GM21717 (cell line): ENCODE data around the gene PACS1.
"Not testable (repeated sequence)": the region's sequence is repeated elsewhere in the genome, so short reads cannot be mapped to it uniquely, and the experiment has no call there.

Experiments used
- ATAC-seq: cut with Tn5 transposase; IDR thresholded peaks from one replicate; pipeline ENCODE4 v1.9.1; 2021; ENCODE audit warnings: mild to moderate bottlenecking, moderate library complexity; ENCODE audit not compliant: unreplicated experiment

PACS1 gene

GRCh38 chr11:66242095-66242765 lies 172.2 kb downstream of the PACS1 start:
- ATAC-seq, result no peak

GRCh38 chr11:66243782-66244535 lies 173.9 kb downstream of the PACS1 start:
- ATAC-seq, result no peak

DNA sequence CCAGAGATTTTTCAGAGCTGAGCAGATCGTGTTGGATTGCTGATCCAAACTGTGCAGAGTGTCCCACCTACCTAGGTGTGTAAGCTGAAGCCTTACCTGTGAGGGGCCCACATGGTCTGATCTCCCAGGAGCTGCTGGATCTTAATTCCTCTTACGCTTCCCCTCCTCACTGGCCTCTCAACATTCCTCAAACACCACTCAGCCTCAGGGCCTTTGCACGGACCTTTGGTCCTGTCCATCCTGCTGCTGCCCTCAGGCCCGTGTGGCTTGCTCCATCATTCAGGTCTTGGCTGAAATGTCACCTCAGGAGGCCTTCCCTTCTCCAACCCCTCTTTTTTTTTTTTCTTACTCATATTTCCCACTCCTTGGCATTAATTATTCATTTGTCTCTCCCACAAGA lies 177.2 kb downstream of the PACS1 start:
- no peak for ATAC-seq

GRCh38 chr11:66247801-66248200 lies 177.7 kb downstream of the PACS1 start:
- ATAC-seq, result no peak

DNA sequence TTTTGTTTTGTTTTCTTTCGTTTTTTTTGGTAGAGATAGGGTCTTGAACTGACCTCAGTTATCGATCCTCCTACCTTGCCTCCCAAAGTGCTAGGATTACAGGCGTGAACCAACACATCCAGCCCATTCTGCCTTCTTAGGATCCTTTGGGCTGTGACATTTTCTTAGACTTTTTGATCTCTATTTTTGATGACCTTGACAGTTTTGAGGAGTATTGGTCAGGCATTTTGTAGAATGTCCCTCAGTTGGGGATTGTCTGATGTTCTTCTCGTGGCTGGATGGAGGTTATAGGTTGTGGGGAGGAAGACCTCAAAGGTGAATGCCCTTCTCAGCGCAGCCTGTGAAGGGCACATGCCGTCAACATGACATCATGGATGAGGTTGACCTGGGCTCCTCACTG lies 178.8 kb downstream of the PACS1 start:
- no peak for ATAC-seq

DNA sequence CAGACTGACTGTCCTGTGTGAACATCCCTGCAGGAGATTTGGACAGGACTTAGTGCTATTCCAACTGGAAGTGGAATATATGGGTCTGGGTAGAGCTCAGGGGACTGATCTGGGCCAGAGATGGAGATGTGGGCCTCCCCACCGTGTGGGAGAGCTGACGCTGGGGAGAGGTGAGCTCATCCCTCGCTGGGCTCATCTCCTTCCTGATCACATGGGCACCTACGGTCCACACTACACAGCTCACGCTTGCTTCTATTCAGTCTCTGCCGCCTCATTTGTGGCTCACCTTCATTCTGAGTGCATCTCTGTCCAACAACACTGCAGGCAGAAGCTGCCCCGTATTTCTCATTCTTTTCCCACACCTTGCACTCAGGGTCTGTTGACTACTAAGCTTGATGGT lies 181.7 kb downstream of the PACS1 start:
- ATAC-seq, result no peak

DNA sequence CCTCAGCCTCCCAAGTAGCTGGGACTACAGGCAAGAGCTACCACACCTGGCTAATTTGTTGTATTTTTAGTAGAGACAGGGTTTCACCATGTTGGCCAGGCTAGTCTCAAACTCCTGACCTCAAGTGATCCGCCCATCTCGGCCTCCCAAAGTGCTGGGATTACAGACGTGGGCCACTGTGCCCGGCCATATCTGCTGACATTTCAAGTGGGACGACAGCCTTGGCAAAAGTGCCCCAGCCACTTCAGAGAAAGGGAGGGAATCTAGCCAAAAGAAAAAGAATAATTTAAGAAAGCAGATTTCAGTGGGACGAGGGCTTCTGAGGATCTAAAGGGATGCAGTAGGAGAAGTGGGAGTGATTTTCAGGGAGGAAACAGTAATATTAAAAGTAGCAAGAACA lies 183.0 kb downstream of the PACS1 start:
- ATAC-seq, result not testable (repeated sequence)

DNA sequence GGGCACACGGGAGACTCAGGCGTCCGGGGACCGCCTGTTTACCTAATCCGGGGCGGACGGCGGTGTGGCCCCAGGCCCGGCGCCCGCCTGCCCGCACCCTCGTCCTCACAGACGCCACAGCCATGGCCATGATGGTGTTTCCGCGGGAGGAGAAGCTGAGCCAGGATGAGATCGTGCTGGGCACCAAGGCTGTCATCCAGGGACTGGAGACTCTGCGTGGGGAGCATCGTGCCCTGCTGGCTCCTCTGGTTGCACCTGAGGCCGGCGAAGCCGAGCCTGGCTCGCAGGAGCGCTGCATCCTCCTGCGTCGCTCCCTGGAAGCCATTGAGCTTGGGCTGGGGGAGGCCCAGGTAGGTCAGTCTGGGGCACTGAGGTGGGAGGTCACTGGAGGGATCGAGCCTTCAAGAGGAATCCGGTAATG lies 188.4 kb downstream of the PACS1 start:
- ATAC-seq, result no peak

- ATAC-seq, result no peak
Observed at GRCh38 chr11:66259225-66259624, 189.2 kb downstream of the PACS1 start.

DNA sequence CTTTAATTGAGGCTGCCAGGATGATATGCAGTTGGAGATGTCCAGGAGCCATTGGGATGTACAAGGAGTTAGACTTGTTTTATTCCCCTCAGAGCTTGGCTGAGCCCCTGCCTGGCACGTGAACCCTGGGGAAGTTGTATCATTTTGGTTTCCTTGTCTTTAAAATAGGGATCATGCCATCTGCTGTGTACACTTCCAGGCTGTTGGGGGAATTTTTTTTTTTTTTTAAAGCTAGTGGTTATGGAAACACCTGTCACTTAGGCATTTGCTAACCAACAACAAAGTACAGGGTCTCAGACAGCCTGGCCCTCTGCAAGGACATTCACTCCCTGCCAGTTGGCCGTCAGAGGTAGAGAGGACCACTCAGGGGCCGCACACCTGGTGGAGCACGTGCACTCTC lies 189.9 kb downstream of the PACS1 start:
- ATAC-seq, result no peak

- ATAC-seq, result no peak
Observed at GRCh38 chr11:66261578-66261977, 191.5 kb downstream of the PACS1 start.

DNA sequence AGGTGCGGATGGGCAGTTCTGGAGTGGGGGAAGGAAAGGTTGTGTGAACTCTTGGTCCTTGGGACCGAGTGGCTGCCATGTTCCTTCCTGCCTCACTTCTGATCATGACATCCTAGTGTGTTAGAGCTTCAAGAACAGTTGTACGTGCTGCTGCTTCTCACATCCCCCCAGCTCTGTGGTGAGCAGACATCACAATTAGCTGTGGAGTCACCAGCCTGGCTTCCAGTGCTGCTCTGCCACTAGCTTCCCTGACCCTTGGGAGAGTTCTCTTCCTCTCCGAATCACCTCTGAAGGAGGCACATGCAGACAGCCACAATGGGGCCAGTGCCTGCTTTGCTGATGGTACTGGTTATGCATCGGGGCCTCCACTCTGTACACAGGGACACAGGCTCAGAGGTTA lies 192.1 kb downstream of the PACS1 start:
- no peak for ATAC-seq

GRCh38 chr11:66262696-66263095 lies 192.6 kb downstream of the PACS1 start:
- no peak for ATAC-seq

- ATAC-seq, result no peak
Observed at GRCh38 chr11:66263231-66263630, 193.2 kb downstream of the PACS1 start.

- ATAC-seq, result no peak
Observed at GRCh38 chr11:66263785-66264184, 193.7 kb downstream of the PACS1 start.

- ATAC-seq, result no peak
Observed at GRCh38 chr11:66264383-66264782, 194.3 kb downstream of the PACS1 start.

- ATAC-seq, result no peak
Observed at GRCh38 chr11:66264914-66265313, 194.8 kb downstream of the PACS1 start.

DNA sequence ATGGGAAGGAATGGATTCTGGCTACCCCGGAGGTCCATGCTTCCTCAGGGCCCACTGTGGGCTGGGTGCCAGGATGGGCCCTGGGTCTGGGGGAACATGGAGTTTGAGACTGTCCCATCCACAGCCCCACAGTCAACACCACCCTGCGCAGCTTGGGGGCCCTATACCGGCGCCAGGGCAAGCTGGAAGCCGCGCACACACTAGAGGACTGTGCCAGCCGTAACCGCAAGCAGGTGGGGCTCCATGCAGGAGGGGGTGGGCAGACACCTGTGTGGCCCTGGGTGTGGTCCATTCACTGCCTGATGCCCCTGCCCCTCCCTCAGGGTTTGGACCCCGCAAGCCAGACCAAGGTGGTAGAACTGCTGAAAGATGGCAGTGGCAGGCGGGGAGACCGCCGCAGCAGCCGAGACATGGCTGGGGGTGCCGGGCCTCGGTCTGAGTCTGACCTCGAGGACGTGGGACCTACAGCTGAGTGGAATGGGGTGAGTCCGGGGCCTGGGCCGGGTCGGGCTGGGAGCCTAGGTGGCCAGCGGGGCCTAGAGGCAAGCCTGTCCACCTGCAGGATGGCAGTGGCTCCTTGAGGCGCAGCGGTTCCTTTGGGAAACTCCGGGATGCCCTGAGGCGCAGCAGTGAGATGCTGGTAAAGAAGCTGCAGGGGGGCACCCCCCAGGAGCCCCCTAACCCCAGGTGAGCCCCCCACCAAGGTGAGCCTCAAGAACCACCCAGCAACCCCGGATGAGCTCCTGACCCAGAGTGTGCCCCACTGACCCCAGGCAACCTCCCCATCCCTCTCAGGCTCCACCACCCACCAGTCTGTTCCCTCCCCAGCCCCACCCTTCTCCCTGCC lies 195.7 kb downstream of the PACS1 start:
- ATAC-seq, result no peak

DNA sequence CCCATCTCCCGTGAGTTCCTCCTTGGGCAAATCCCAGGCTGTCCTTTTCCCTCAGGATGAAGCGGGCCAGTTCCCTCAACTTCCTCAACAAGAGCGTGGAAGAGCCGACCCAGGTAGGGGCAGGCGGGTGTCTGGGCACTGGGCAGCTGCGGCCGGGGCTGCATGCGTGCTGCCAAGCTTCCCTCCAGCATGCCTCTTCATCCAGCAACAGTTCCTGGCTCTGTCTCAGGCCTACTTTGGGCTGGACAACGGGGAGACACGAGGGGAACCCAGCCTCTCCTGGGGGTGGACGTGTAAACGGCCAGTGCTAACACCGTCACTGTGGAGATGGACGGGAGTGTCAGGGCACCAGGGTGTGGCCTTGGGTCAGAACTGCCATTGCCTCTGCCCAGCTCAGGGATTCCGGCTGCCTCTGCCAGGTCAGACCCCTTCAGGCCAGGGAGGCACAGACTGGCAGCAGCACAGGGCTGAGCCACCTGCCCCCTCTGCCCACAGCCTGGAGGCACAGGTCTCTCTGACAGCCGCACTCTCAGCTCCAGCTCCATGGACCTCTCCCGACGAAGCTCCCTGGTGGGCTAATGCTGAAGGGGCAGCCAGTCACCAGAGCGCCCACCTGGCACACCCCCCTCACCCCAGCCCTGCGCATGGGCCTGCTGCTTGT lies 196.4 kb downstream of the PACS1 start:
- ATAC-seq, result no peak

DNA sequence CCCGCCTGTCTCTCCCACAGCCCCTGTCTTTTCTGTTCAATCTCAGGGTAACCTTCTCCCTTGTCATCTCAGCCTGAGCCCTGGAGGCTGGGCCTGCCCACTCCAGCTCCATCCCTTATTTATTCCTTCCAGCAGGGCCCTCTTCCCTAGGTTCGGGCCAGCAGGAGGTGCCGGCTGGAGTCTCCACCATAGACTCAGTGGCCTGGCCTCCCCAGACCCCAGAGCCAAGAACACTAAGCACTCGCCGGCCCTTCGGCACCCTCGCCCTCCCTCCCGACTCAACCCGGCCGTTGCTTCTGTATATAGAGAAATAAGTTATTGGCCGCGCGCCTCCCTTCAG lies 196.9 kb downstream of the PACS1 start:
- ATAC-seq, result no peak
